Activated T-cell treated with anti-CD3 and anti-CD28 coated beads for 48 hours (primary cell): ENCODE results near the gene AFF3.
"Not testable (repeated sequence)": the region's sequence is repeated elsewhere in the genome, so short reads cannot be mapped to it uniquely, and the experiment has no call there.

ENCODE experiments used
- DNase-seq: peaks from one replicate; pipeline ENCODE4 v3.0.0-alpha.2; 2020; ENCODE audit warnings: low read depth

AFF3 gene

GRCh38 chr2:100148883-100149282, 6.5 kb upstream of the AFF3 start:
- no peak for DNase-seq

- no peak for DNase-seq
Observed at GRCh38 chr2:100146657-100146960, 4.2 kb upstream of the AFF3 start.

GRCh38 chr2:100145893-100146656, 3.7 kb upstream of the AFF3 start:
- DNase-seq = no peak

GRCh38 chr2:100143286-100143685, 896 bp upstream of the AFF3 start:
- no peak for DNase-seq

GRCh38 chr2:100141906-100142305, 484 bp downstream of the AFF3 start:
- no peak for DNase-seq

GRCh38 chr2:100140582-100140981, 1.8 kb downstream of the AFF3 start:
- DNase-seq = no peak

GRCh38 chr2:100137866-100138570, 4.4 kb downstream of the AFF3 start:
- DNase-seq = no peak

- no peak for DNase-seq
Observed at GRCh38 chr2:100137318-100137717, 5.1 kb downstream of the AFF3 start.

- no peak for DNase-seq
Observed at GRCh38 chr2:100136310-100136709, 6.1 kb downstream of the AFF3 start.

- no peak for DNase-seq
Observed at GRCh38 chr2:100135415-100135814, 7.0 kb downstream of the AFF3 start.

- no peak for DNase-seq
Observed at GRCh38 chr2:100130595-100131391, 11.6 kb downstream of the AFF3 start.

GRCh38 chr2:100126897-100127401, 15.4 kb downstream of the AFF3 start:
- DNase-seq = no peak

GRCh38 chr2:100126201-100126600, 16.2 kb downstream of the AFF3 start:
- no peak for DNase-seq

- DNase-seq = no peak
Observed at GRCh38 chr2:100125626-100126025, 16.8 kb downstream of the AFF3 start.

GRCh38 chr2:100124761-100125160, 17.6 kb downstream of the AFF3 start:
- DNase-seq = no peak

GRCh38 chr2:100121124-100121718, 21.2 kb downstream of the AFF3 start:
- DNase-seq = no peak

- DNase-seq = no peak
Observed at GRCh38 chr2:100119235-100119634, 23.2 kb downstream of the AFF3 start.

GRCh38 chr2:100113990-100114433, 28.4 kb downstream of the AFF3 start:
- no peak for DNase-seq

- no peak for DNase-seq
Observed at GRCh38 chr2:100110614-100111000, 31.8 kb downstream of the AFF3 start.

- no peak for DNase-seq
Observed at GRCh38 chr2:100109986-100110613, 32.3 kb downstream of the AFF3 start.

- DNase-seq = not testable (repeated sequence)
Observed at GRCh38 chr2:100108648-100109020, 33.8 kb downstream of the AFF3 start.
